GM10248 (cell line): ENCODE measurements around the gene DSCAML1.

Experiments
- CTCF ChIA-PET: fragments of 300-600 bp; sonication (Branson Sonifier 250); formaldehyde crosslinking; extraction: SDS; loops from one replicate; lab custom pipeline; 2021; ENCODE audit warnings: antibody characterized with exemption; lab: Yijun Ruan, JAX
- POLR2A ChIA-PET: fragments of 350-650 bp; sonication (Branson Sonifier 250); formaldehyde crosslinking; extraction: SDS; loops from one replicate; lab custom pipeline; 2020; ENCODE audit warnings: antibody characterized with exemption; lab: Yijun Ruan, JAX
- DNase-seq: peaks from one replicate; pipeline ENCODE4 v3.0.0; 2012; ENCODE audit errors: extremely low spot score
- TF ChIP-seq, protein P1 (sequence below): IDR thresholded peaks from 2 replicates; pipeline ENCODE4 v1.5.1; 2012; ENCODE audit warnings: mild to moderate bottlenecking, low read depth; ENCODE audit errors: extremely low read depth, missing control alignments, control extremely low read depth

DSCAML1 gene

DNA sequence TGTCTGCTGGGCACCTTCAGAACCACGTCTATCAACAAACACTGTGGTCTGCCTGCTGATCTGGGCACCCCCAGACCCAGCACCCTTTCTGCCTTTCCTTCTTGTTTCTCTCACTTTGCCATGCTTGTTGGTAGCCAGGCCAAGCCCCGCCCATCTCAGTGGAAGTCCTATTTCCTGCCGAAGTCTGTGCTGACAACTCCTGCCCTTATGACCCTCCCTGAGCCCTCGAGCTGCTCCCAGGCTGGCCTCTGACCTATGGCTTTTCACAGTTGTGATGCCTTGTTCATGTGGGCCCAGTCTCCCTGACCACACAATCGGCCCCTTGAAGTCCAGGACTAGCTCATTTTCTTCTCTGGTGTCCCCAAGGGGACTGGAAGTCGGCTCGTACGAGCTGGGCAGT, 132.1 kb downstream of the DSCAML1 start:
- POLR2A ChIA-PET, result no interaction called here
- CTCF ChIA-PET, result interaction anchor here (1.5 kb wide), 1 partner anchor 14 kb away, joined by 3 read pairs; no protein-coding TSS in a partner anchor
- TF ChIP-seq, protein P1, sequence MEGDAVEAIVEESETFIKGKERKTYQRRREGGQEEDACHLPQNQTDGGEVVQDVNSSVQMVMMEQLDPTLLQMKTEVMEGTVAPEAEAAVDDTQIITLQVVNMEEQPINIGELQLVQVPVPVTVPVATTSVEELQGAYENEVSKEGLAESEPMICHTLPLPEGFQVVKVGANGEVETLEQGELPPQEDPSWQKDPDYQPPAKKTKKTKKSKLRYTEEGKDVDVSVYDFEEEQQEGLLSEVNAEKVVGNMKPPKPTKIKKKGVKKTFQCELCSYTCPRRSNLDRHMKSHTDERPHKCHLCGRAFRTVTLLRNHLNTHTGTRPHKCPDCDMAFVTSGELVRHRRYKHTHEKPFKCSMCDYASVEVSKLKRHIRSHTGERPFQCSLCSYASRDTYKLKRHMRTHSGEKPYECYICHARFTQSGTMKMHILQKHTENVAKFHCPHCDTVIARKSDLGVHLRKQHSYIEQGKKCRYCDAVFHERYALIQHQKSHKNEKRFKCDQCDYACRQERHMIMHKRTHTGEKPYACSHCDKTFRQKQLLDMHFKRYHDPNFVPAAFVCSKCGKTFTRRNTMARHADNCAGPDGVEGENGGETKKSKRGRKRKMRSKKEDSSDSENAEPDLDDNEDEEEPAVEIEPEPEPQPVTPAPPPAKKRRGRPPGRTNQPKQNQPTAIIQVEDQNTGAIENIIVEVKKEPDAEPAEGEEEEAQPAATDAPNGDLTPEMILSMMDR, result no peak
- no peak for DNase-seq

DNA sequence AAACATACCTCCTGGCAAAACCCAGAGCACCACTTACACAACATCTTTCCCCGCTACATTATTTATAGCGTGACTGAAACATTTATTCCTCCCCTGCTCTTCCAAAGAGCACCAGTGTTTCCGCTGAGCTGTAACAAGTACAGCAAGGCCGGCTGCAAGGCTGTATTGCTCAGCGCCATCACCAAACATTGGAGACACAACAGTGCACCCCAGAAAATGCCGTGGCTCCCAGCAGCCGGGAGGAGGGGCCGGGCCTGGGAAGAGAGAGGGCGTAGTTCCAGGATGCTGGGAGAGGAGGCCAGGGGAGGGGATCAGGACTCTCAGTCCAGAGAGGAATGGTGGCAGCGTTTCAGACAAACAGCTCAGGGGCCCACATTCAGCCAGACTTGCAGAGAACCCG, 133.2 kb downstream of the DSCAML1 start:
- ChIA-PET CTCF (no interaction called here), POLR2A (no interaction called here)
- DNase-seq, result no peak
- TF ChIP-seq, protein P1, result no peak

DNA sequence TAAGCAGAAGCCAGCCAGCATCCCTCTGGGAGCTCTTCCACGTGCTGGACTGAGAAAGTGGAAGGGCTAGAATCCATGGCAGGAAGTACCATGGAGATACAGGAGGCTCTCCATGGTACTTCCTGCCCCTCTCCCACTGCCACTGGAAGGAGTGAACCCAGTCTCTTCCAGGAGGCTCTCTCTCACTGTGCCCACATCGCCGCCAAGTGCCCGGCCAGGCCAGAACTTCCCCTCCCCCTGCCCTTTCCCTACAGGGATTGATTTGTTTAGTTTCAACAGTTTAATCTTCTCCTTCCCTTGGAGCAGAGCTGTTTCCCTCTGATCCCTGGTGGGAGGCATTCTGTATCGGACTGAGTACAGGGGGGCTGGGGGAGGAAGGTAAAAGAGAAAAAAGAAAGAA, 133.6 kb downstream of the DSCAML1 start:
- ChIA-PET POLR2A (no interaction called here), CTCF (no interaction called here)
- TF ChIP-seq, protein P1, result no peak
- DNase-seq, result no peak

DNA sequence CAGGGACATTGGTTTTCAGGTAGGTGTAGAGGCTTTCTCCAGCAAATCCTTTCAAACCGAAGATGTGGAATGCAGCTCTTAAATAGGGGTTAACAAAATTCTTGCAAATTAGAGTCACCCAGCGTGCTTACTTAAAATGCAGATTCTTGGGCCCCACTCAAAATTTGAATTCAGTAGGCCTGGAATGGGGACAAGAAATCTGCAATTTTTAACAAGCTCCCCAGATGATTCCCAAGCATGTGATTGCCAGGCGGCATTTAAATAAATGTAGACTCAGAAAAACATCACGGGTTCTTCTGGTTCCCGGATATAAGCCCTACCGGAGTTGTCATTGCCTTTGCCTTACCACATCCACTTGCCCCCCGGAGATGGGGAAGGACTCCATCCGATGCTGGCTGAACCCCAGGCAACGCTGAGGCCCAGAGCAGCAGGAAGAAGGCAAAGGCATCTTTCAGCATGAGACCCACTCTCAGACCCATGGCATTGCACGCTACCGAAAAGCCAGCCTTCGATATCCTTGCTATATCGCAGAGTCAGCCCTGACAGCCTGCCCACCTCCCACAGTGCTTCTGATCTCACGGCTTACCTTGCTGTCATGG, 134.2 kb downstream of the DSCAML1 start:
- TF ChIP-seq, protein P1, result no peak
- no peak for DNase-seq
- ChIA-PET POLR2A (no interaction called here), CTCF (no interaction called here)

DNA sequence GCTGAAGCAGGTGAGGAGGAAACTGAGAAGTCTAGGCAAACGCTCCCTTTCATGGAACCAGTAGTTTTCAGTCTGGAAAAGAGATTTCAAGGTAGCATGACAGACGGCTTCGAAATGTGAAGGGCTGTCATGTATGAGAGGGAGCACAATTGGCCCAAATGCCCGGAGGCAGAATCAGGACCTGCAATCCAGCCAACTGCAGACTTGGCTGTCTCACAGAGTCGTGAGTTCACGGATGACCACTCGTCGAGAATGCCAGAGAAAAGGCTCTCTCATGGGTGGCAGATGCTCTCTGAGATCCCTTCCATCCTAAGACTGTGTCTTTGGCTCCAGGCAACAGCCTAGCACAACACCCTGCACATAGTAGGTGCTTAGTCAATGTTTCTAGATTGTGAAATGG, 134.8 kb downstream of the DSCAML1 start:
- ChIA-PET POLR2A (no interaction called here), CTCF (no interaction called here)
- DNase-seq, result no peak
- TF ChIP-seq, protein P1, result no peak

DNA sequence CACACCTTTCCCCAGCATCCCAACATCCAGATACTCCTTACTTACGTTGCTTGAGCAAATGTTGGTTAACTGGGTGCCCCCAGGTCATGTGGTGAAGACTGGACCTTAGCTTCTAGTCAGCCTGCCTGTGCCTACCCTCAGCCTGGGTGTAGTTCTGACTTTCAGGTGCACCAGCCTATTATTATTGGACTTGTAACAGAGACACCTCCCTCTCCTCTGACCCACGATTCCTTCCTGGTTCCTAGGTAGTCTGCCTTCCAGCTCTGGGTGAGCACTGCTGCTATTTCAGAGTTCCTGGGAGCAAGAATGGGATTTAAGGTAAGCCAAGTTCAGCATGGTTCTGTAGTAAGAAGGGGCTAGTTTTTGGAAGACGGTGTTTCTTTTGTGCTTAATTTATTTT, 138.2 kb downstream of the DSCAML1 start:
- ChIA-PET POLR2A (no interaction called here), CTCF (interaction anchor here (1.2 to 1.4 kb wide), 2 partner anchors 10 to 12 kb away, joined by 3 read pairs; no protein-coding TSS in a partner anchor)
- DNase-seq, result no peak
- TF ChIP-seq, protein P1, result no peak
